Mucosa of descending colon (tissue), 3 donors: Measurements from ENCODE around the gene FAM13C. TPM values are rescaled to one million over a fixed set of nuclear protein-coding genes. Genes with fewer than 3 reads are reported as not detected.

ENCODE experiments used
- ATAC-seq: fragments of 200-7000 bp; cut with Tn5 transposase; one replicate; pipeline ENCODE4 v1.9.1; 2020; ENCODE audit warnings: mild to moderate bottlenecking, moderate library complexity
- DNase-seq, 3 donors: peaks; one replicate each; pipeline ENCODE4 v3.0.0-alpha.2; 2020
- H3K36me3 ChIP-seq: fragments of 200-600 bp; one replicate; pipeline ENCODE4 v1.8.0; 2021; ENCODE audit warnings: low read depth, mild to moderate bottlenecking
- H3K4me1 ChIP-seq: fragments of 200-600 bp; one replicate; pipeline ENCODE4 v1.8.0; 2021; ENCODE audit warnings: low read depth, mild to moderate bottlenecking
- H3K4me3 ChIP-seq: fragments of 200-600 bp; one replicate; pipeline ENCODE4 v1.8.0; 2021; ENCODE audit warnings: mild to moderate bottlenecking
- H3K9me3 ChIP-seq: fragments of 200-600 bp; one replicate; pipeline ENCODE4 v1.8.0; 2021; ENCODE audit warnings: mild to moderate bottlenecking
- CTCF ChIP-seq: fragments of 200-600 bp; IDR thresholded peaks from one replicate; pipeline ENCODE4 v1.8.0; 2022; ENCODE audit warnings: antibody characterized with exemption, mild to moderate bottlenecking
- intact Hi-C, 2 donors: fragments of 100-400 bp; cut with DNase I in 1 of 2; cut with micrococcal nuclease in 1 of 2; formaldehyde crosslinking; loops; one replicate each; pipeline versions ENCODE4 v1.11.0 to v1.11.1; 2022; cut with DNase I, micrococcal nuclease
- total RNA-seq, 3 donors: library from RNA; stranded (reverse); fragmentation: NEBNext Ultra II Directional in 2 of 3; extraction: Animal tissue kit (Norgen Biotek cat#: 25700) in 2 of 3; gene quantifications; one replicate each; pipeline versions ENCODE4 v1.2.1 to v1.2.4, GENCODE V29; 2021 to 2023
- donor health status: DM: no; HTN: no; CAD: no; lungs with moderate emphysema.
- donor health status: DM: no; HTN: no; CAD: no.
- donor health status: DM: no; HTN: yes; CAD: no.

FAM13C gene
- total RNA-seq, 3 donors from 2014 or later, result 4.2 to 18.8 (median 6.5) TPM

DNA sequence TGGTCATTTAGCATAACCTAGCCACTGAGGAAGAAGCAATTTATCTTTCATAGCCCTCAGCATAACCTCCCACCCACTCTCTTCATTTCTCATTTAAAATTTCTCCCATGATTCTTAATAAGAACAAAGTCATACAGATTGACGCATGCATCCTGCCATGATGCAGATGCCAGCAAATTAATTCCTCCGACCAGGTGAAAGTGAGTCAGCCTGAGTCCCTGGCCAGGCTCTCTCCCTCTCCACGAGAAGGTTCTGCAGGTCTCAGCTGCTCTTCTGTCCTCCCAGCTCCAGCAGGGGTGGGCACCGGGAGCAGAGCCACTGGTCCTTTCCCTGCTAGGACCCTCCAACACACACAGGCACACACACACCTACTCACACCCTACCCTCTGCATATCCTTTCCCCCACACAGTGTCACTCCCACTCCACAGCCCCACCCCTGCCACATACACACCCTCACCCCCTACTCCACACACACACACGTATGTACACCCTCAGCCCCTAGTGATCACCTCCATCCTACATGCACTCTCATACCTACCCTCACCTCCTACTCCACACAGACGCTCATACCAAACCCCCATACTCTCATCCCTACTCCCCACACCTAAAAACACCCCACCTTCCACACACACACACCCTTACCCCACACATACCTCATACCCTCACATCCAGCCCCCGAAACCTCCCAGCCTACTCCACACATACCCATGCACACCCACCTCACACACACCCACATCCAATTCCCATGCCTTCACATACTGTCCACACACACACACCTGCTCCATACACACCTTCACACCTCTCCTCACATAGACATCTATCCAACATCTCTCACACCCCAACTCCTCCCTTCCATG is 78.0 kb downstream of the FAM13C start:
- intact Hi-C loops, result no loop called here
- no peaks in the 10 kb centered on the region for H3K36me3 ChIP-seq
- no peak for ATAC-seq

GRCh38 chr10:59283456-59284091 is 78.8 kb downstream of the FAM13C start:
- no peaks in the 10 kb centered on the region for H3K9me3 ChIP-seq
- H3K36me3 ChIP-seq, result no peaks in the 10 kb centered on the region
- no peak for ATAC-seq
- peaks cover 3% of the 10 kb centered on the region for H3K4me1 ChIP-seq
- TF ChIP-seq CTCF, result no peak
- no peak for DNase-seq
- intact Hi-C loops, result no loop called here
- no peak overlapping the region for H3K4me3 ChIP-seq

More for the DNA sequence above, 78.0 kb downstream of the FAM13C start:
- TF ChIP-seq CTCF, result no peak
- Histone ChIP-seq H3K4me3 (no peak overlapping the region), H3K4me1 (peaks cover 3% of the 10 kb centered on the region), H3K9me3 (no peaks in the 10 kb centered on the region)
- DNase-seq, result no peak

GRCh38 chr10:59281861-59282260 is 80.5 kb downstream of the FAM13C start:
- no peak for TF ChIP-seq CTCF
- ATAC-seq, result no peak

DNA sequence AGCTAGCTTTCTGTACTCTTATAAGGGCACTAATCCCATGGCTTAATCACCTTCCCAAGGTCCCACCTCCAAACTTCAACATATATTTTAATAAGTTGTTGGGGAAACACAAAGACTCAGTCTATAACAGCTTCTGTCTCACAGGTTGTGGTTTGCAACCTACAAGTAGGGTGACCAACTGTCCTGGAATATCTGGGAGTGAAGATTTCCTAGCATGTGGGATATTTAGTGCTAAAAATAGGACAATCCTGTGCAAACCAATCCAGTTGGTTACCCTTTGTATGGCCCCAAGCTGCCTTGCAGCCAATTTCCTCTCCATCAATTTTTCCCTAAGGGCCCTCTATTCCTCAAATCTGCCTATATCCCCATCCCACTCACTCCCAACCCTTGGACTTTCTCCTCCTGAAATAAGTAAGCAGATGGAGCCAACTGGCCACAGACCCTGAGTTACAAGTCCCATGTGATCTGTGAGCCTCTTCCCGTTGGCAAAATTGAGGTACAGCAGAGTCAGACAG is 82.3 kb downstream of the FAM13C start:
- intact Hi-C loops, result no loop called here
- Histone ChIP-seq H3K9me3 (no peaks in the 10 kb centered on the region), H3K4me3 (no peak overlapping the region), H3K4me1 (no peaks in the 10 kb centered on the region), H3K36me3 (no peaks in the 10 kb centered on the region)
- no peak for DNase-seq
- ATAC-seq, result no peak
- TF ChIP-seq CTCF, result no peak

More at GRCh38 chr10:59281861-59282260, 80.5 kb downstream of the FAM13C start:
- H3K36me3 ChIP-seq, result no peaks in the 10 kb centered on the region
- H3K4me3 ChIP-seq, result no peak overlapping the region
- intact Hi-C loops, result no loop called here
- H3K4me1 ChIP-seq, result peaks cover 3% of the 10 kb centered on the region
- DNase-seq, result no peak
- H3K9me3 ChIP-seq, result no peaks in the 10 kb centered on the region

DNA sequence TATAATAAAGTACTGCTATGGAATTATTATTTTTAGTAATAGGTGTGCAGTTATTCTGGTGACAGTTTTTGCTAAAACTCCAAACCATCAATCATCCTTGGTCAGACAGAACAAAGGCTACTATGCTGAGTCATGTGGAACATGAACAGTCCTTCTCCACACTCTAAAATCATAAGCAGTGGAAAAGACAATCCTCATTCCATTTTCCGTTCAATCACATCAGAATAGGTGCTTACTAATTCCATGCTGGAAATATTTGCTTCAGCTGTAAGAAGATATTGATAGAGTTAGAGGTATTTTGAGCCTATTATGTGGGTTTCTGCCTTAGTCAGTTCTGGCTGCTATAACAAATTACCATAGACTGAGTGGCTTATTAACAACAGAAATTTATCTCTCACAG is 82.9 kb downstream of the FAM13C start:
- no peaks in the 10 kb centered on the region for H3K9me3 ChIP-seq
- no peaks in the 10 kb centered on the region for H3K36me3 ChIP-seq
- no peaks in the 10 kb centered on the region for H3K4me1 ChIP-seq
- intact Hi-C loops, result no loop called here
- no peak for ATAC-seq
- DNase-seq, result no peak
- no peak for TF ChIP-seq CTCF
- no peak overlapping the region for H3K4me3 ChIP-seq
